Ascending aorta (tissue), 2 donors: ENCODE data around the gene ZDHHC3. TPM values are rescaled to one million over a fixed set of nuclear protein-coding genes. Genes with fewer than 3 reads are reported as not detected.
A peak's percentile ranks its signal among the peaks of the same experiment; 100 is the strongest.

Experiments used
- DNase-seq, 2 donors: peaks; one replicate each; pipeline ENCODE4 v3.0.0-alpha.2; 2019; ENCODE audit warnings: low spot score in 2 of 2
- H3K27ac ChIP-seq, 2 donors: fragments of 200-600 bp; sonication (generic); one replicate each; pipeline ENCODE4 v1.5.1; 2016 to 2017; ENCODE audit warnings: mild to moderate bottlenecking in 1 of 2
- H3K27me3 ChIP-seq: fragments of 200-600 bp; sonication (generic); one replicate; pipeline ENCODE4 v1.5.1; 2017
- H3K36me3 ChIP-seq, 2 donors: fragments of 200-600 bp; sonication (generic); one replicate each; pipeline ENCODE4 v1.5.1; 2016
- H3K4me1 ChIP-seq, 2 donors: fragments of 200-600 bp; sonication (generic); one replicate each; pipeline ENCODE4 v1.5.1; 2016 to 2017; ENCODE audit warnings: mild to moderate bottlenecking in 1 of 2
- H3K4me3 ChIP-seq, 2 donors: fragments of 200-600 bp; sonication (generic); one replicate each; pipeline ENCODE4 v1.5.1; 2016 to 2017; ENCODE audit warnings: mild to moderate bottlenecking in 1 of 2
- H3K9me3 ChIP-seq, 2 donors: fragments of 200-600 bp; sonication (generic); one replicate each; pipeline ENCODE4 v1.5.1; 2016
- CTCF ChIP-seq, 3 experiments: fragments of 200-600 bp in 2 of 3; fragments of 450-650 bp in 1 of 3; sonication (generic) in 2 of 3; IDR thresholded peaks; one replicate each; pipeline ENCODE4 v1.5.1; 2016 to 2019; ENCODE audit warnings: antibody characterized with exemption in 3 of 3, mild to moderate bottlenecking in 1 of 3, moderate library complexity in 1 of 3
- intact Hi-C: fragments of 100-400 bp; cut with DNase I; formaldehyde crosslinking; loops from one replicate; pipeline ENCODE4 v1.15.1; 2023
- total RNA-seq: library from RNA; depleted of rRNA; stranded (reverse); fragments of >200 nt; gene quantifications from one replicate; pipeline ENCODE4 v1.1.0, GENCODE V29; 2016

ZDHHC3 gene
- total RNA-seq, 1 donor from 2014 or later: 67.8 TPM

- no peak for DNase-seq
- peaks cover 4 to 5% of the 10 kb centered on the region in 2 donors for H3K4me1 ChIP-seq
- TF ChIP-seq CTCF (IDR thresholded peaks at IDR 0.05): no peak
- no peaks in the 10 kb centered on the region for H3K9me3 ChIP-seq
- no peak overlapping the region for H3K27ac ChIP-seq
- H3K27me3 ChIP-seq: no peaks in the 10 kb centered on the region
- H3K4me3 ChIP-seq: no peak overlapping the region
- intact Hi-C loops: loop anchor here (10.0 kb wide), 1 partner anchor 875 kb away; the partner anchor contains the start of gene LZTFL1
- no peaks in the 10 kb centered on the region for H3K36me3 ChIP-seq
These were observed 6.2 kb downstream of the ZDHHC3 start for GRCh38 chr3:44969828-44970179.

DNA sequence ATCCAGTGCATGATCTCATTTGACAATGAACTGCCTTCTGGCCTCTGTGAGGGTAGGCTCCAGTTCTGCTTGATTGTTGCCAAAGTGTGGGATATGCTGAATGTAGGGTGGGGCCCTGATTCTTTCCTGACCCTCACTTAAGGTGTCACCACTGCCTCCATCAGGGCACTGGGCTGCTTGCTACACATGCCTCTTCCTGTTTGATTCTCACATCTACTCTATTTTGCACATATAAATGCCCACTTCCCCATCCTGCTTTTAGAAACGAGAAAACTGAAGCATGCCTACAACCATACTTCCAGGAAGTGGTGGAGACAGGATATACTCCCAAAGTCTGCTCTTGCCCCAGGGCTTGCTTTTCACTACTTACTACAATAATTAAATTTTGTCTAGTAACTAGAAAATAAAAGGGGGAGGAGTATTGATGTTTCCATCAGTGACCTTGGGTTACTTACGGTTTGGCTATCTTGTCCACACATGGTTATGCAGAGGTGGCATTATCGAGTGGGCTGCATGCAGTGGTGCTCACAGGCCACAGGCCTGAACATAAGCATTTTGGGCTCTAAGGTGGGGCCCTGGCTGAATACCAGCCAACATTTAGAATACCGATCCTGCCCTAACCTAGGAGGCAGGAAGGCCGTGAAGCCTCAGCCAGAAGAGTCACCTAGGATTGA is 6.7 kb downstream of the ZDHHC3 start:
- intact Hi-C loops: no loop called here
- peak in 1 of 2 donors; percentile 61 for DNase-seq
- no peaks in the 10 kb centered on the region for H3K36me3 ChIP-seq
- H3K4me3 ChIP-seq: no peak overlapping the region
- no peak for TF ChIP-seq CTCF (IDR thresholded peaks at IDR 0.05)
- no peaks in the 10 kb centered on the region for H3K9me3 ChIP-seq
- H3K4me1 ChIP-seq: peaks cover 0 to under 1% of the 10 kb centered on the region in 2 donors
- H3K27ac ChIP-seq: no peak overlapping the region
- H3K27me3 ChIP-seq: no peaks in the 10 kb centered on the region

- no peak for TF ChIP-seq CTCF (IDR thresholded peaks at IDR 0.05)
- no peaks in the 10 kb centered on the region for H3K36me3 ChIP-seq
- no peak overlapping the region for H3K27ac ChIP-seq
- H3K4me1 ChIP-seq: no peaks in the 10 kb centered on the region
- H3K27me3 ChIP-seq: no peaks in the 10 kb centered on the region
- intact Hi-C loops: no loop called here
- H3K4me3 ChIP-seq: no peak overlapping the region
- DNase-seq: peak in 1 of 2 donors; percentile 38
- no peaks in the 10 kb centered on the region for H3K9me3 ChIP-seq
These were observed 7.5 kb downstream of the ZDHHC3 start for GRCh38 chr3:44968447-44968858.

- TF ChIP-seq CTCF (IDR thresholded peaks at IDR 0.05): no peak
- no peak overlapping the region for H3K27ac ChIP-seq
- no peaks in the 10 kb centered on the region for H3K4me1 ChIP-seq
- H3K36me3 ChIP-seq: no peaks in the 10 kb centered on the region
- DNase-seq: peak in 1 of 2 donors; percentile 27
- H3K4me3 ChIP-seq: no peak overlapping the region
- intact Hi-C loops: no loop called here
- no peaks in the 10 kb centered on the region for H3K27me3 ChIP-seq
- no peaks in the 10 kb centered on the region for H3K9me3 ChIP-seq
These were observed 9.1 kb downstream of the ZDHHC3 start for GRCh38 chr3:44966795-44967278.

GRCh38 chr3:44965165-44965564 is 10.8 kb downstream of the ZDHHC3 start:
- Histone ChIP-seq H3K9me3 (no peaks in the 10 kb centered on the region), H3K4me1 (no peaks in the 10 kb centered on the region), H3K27ac (no peak overlapping the region), H3K4me3 (no peak overlapping the region), H3K36me3 (no peaks in the 10 kb centered on the region), H3K27me3 (no peaks in the 10 kb centered on the region)
- TF ChIP-seq CTCF (IDR thresholded peaks at IDR 0.05): no peak
- intact Hi-C loops: no loop called here
- peak in 1 of 2 donors; percentile 30 for DNase-seq
